ENCODE measurements around the gene PPP1R37. TPM values are rescaled to one million over a fixed set of nuclear protein-coding genes. Genes with fewer than 3 reads are reported as not detected.

The PPP1R37 gene
- total RNA-seq, 1 donor, result 53.6 TPM

GRCh38 chr19:45122832-45123231 lies 29.9 kb downstream of the PPP1R37 start:
- Histone ChIP-seq H3K9me3 (ENCODE audit: low read depth, low read length) (no peaks in the 10 kb centered on the region), H3K4me3 (ENCODE audit: insufficient read depth, low read length) (no peak overlapping the region), H3K79me2 (ENCODE audit: insufficient read depth, low read length) (peaks cover 90% of the 10 kb centered on the region), H2AFZ (ENCODE audit: low read length) (no peak overlapping the region), H3K4me2 (ENCODE audit: insufficient read depth, low read length) (no peak overlapping the region), H3K4me1 (ENCODE audit: insufficient read depth, low read length) (no peaks in the 10 kb centered on the region), H3K36me3 (ENCODE audit: insufficient read depth, low read length) (no peaks in the 10 kb centered on the region), H3K27me3 (ENCODE audit: insufficient read depth, low read length) (no peaks in the 10 kb centered on the region), H4K20me1 (ENCODE audit: insufficient read depth, low read length) (peaks cover 74% of the 10 kb centered on the region), H3K27ac (ENCODE audit: low read depth, low read length) (no peak overlapping the region)
- DNase-seq (ENCODE audit: insufficient read length, low spot score, missing footprints), result peak; percentile 46
- no peak for TF ChIP-seq CTCF (IDR thresholded peaks at IDR 0.05; ENCODE audit: extremely low read depth, low read depth, low read length)

GRCh38 chr19:45123440-45123850 lies 30.5 kb downstream of the PPP1R37 start:
- no peak for TF ChIP-seq CTCF (IDR thresholded peaks at IDR 0.05; ENCODE audit: extremely low read depth, low read depth, low read length)
- H4K20me1 ChIP-seq (ENCODE audit: insufficient read depth, low read length), result peaks cover 73% of the 10 kb centered on the region

GRCh38 chr19:45124021-45124420 lies 31.0 kb downstream of the PPP1R37 start:
- no peaks in the 10 kb centered on the region for H3K36me3 ChIP-seq (ENCODE audit: insufficient read depth, low read length)
- H3K4me2 ChIP-seq (ENCODE audit: insufficient read depth, low read length), result no peak overlapping the region
- H2AFZ ChIP-seq (ENCODE audit: low read length), result no peak overlapping the region
- H3K9me3 ChIP-seq (ENCODE audit: low read depth, low read length), result no peaks in the 10 kb centered on the region
- no peaks in the 10 kb centered on the region for H3K27me3 ChIP-seq (ENCODE audit: insufficient read depth, low read length)
- H3K79me2 ChIP-seq (ENCODE audit: insufficient read depth, low read length), result peaks cover 91% of the 10 kb centered on the region
- no peak for TF ChIP-seq CTCF (IDR thresholded peaks at IDR 0.05; ENCODE audit: extremely low read depth, low read depth, low read length)
- no peaks in the 10 kb centered on the region for H3K4me1 ChIP-seq (ENCODE audit: insufficient read depth, low read length)
- peak; percentile 17 for DNase-seq (ENCODE audit: insufficient read length, low spot score, missing footprints)
- no peak overlapping the region for H3K4me3 ChIP-seq (ENCODE audit: insufficient read depth, low read length)
- peaks cover 75% of the 10 kb centered on the region for H4K20me1 ChIP-seq (ENCODE audit: insufficient read depth, low read length)
- no peak overlapping the region for H3K27ac ChIP-seq (ENCODE audit: low read depth, low read length)

More at GRCh38 chr19:45123440-45123850, 30.5 kb downstream of the PPP1R37 start:
- no peaks in the 10 kb centered on the region for H3K9me3 ChIP-seq (ENCODE audit: low read depth, low read length)
- no peak overlapping the region for H3K4me2 ChIP-seq (ENCODE audit: insufficient read depth, low read length)
- no peak overlapping the region for H3K27ac ChIP-seq (ENCODE audit: low read depth, low read length)
- peaks cover 89% of the 10 kb centered on the region for H3K79me2 ChIP-seq (ENCODE audit: insufficient read depth, low read length)
- no peak overlapping the region for H2AFZ ChIP-seq (ENCODE audit: low read length)
- no peaks in the 10 kb centered on the region for H3K4me1 ChIP-seq (ENCODE audit: insufficient read depth, low read length)
- DNase-seq (ENCODE audit: insufficient read length, low spot score, missing footprints), result peak; percentile 21
- no peak overlapping the region for H3K4me3 ChIP-seq (ENCODE audit: insufficient read depth, low read length)
- no peaks in the 10 kb centered on the region for H3K36me3 ChIP-seq (ENCODE audit: insufficient read depth, low read length)
- H3K27me3 ChIP-seq (ENCODE audit: insufficient read depth, low read length), result no peaks in the 10 kb centered on the region

GRCh38 chr19:45125360-45125759 lies 32.4 kb downstream of the PPP1R37 start:
- Histone ChIP-seq H3K4me2 (ENCODE audit: insufficient read depth, low read length) (no peak overlapping the region), H3K79me2 (ENCODE audit: insufficient read depth, low read length) (peaks cover 92% of the 10 kb centered on the region)
- no peak for TF ChIP-seq CTCF (IDR thresholded peaks at IDR 0.05; ENCODE audit: extremely low read depth, low read depth, low read length)

More at GRCh38 chr19:45125360-45125759, 32.4 kb downstream of the PPP1R37 start:
- no peaks in the 10 kb centered on the region for H3K27me3 ChIP-seq (ENCODE audit: insufficient read depth, low read length)
- no peak overlapping the region for H3K4me3 ChIP-seq (ENCODE audit: insufficient read depth, low read length)
- no peak overlapping the region for H2AFZ ChIP-seq (ENCODE audit: low read length)
- H3K9me3 ChIP-seq (ENCODE audit: low read depth, low read length), result no peaks in the 10 kb centered on the region
- no peaks in the 10 kb centered on the region for H3K36me3 ChIP-seq (ENCODE audit: insufficient read depth, low read length)
- no peaks in the 10 kb centered on the region for H3K4me1 ChIP-seq (ENCODE audit: insufficient read depth, low read length)
- no peak overlapping the region for H3K27ac ChIP-seq (ENCODE audit: low read depth, low read length)
- DNase-seq (ENCODE audit: insufficient read length, low spot score, missing footprints), result no peak
- peaks cover 76% of the 10 kb centered on the region for H4K20me1 ChIP-seq (ENCODE audit: insufficient read depth, low read length)

Data from osteoblast (primary cell).